Activated naive CD8-positive, alpha-beta T cell (primary cell): ENCODE measurements around the gene TEX55.

Experiments used
- H3K27ac Mint-ChIP-seq: one replicate; pipeline ENCODE4 v1.8.0; 2021; ENCODE audit warnings: mixed read lengths
- H3K27me3 Mint-ChIP-seq: one replicate; pipeline ENCODE4 v1.8.0; 2021; ENCODE audit warnings: mixed read lengths
- H3K36me3 Mint-ChIP-seq: one replicate; pipeline ENCODE4 v1.8.0; 2021; ENCODE audit warnings: mixed read lengths
- H3K4me1 Mint-ChIP-seq: one replicate; pipeline ENCODE4 v1.8.0; 2021; ENCODE audit warnings: low read depth, mixed read lengths
- H3K4me3 Mint-ChIP-seq: one replicate; pipeline ENCODE4 v1.8.0; 2021; ENCODE audit warnings: mild to moderate bottlenecking, mixed read lengths
- H3K9me3 Mint-ChIP-seq: one replicate; pipeline ENCODE4 v1.8.0; 2021; ENCODE audit warnings: low read depth, mixed read lengths

The TEX55 gene

GRCh38 chr3:119181765-119182164 is 35.8 kb downstream of the TEX55 start:
- Mint-ChIP-seq H3K4me1 (no peaks in the 10 kb centered on the region), H3K4me3 (no peak overlapping the region), H3K27ac (no peak overlapping the region), H3K27me3 (peaks cover 4% of the 10 kb centered on the region), H3K36me3 (no peaks in the 10 kb centered on the region), H3K9me3 (no peaks in the 10 kb centered on the region)

GRCh38 chr3:119184111-119184510 is 38.1 kb downstream of the TEX55 start:
- no peaks in the 10 kb centered on the region for H3K36me3 Mint-ChIP-seq
- no peak overlapping the region for H3K27ac Mint-ChIP-seq
- no peaks in the 10 kb centered on the region for H3K9me3 Mint-ChIP-seq
- no peak overlapping the region for H3K4me3 Mint-ChIP-seq
- peaks cover 2% of the 10 kb centered on the region for H3K27me3 Mint-ChIP-seq
- no peaks in the 10 kb centered on the region for H3K4me1 Mint-ChIP-seq

GRCh38 chr3:119184796-119185570 is 39.0 kb downstream of the TEX55 start:
- H3K27ac Mint-ChIP-seq = no peak overlapping the region
- no peak overlapping the region for H3K4me3 Mint-ChIP-seq
- H3K36me3 Mint-ChIP-seq = no peaks in the 10 kb centered on the region
- peaks cover 2% of the 10 kb centered on the region for H3K27me3 Mint-ChIP-seq
- H3K4me1 Mint-ChIP-seq = no peaks in the 10 kb centered on the region
- H3K9me3 Mint-ChIP-seq = no peaks in the 10 kb centered on the region

- no peak overlapping the region for H3K4me3 Mint-ChIP-seq
- no peaks in the 10 kb centered on the region for H3K4me1 Mint-ChIP-seq
- H3K9me3 Mint-ChIP-seq = no peaks in the 10 kb centered on the region
- peaks cover 2% of the 10 kb centered on the region for H3K27me3 Mint-ChIP-seq
- no peaks in the 10 kb centered on the region for H3K36me3 Mint-ChIP-seq
- no peak overlapping the region for H3K27ac Mint-ChIP-seq
These were observed 41.3 kb downstream of the TEX55 start for GRCh38 chr3:119187266-119187665.

- Mint-ChIP-seq H3K4me1 (no peaks in the 10 kb centered on the region), H3K36me3 (no peaks in the 10 kb centered on the region), H3K4me3 (no peak overlapping the region), H3K27ac (no peak overlapping the region), H3K9me3 (no peaks in the 10 kb centered on the region), H3K27me3 (peaks cover 5% of the 10 kb centered on the region)
These were observed 45.8 kb downstream of the TEX55 start for GRCh38 chr3:119191800-119192199.

GRCh38 chr3:119194237-119195150 is 48.5 kb downstream of the TEX55 start:
- peaks cover 6% of the 10 kb centered on the region for H3K27me3 Mint-ChIP-seq
- H3K36me3 Mint-ChIP-seq = peaks cover 3% of the 10 kb centered on the region
- H3K27ac Mint-ChIP-seq = no peak overlapping the region
- no peaks in the 10 kb centered on the region for H3K4me1 Mint-ChIP-seq
- H3K4me3 Mint-ChIP-seq = no peak overlapping the region
- H3K9me3 Mint-ChIP-seq = no peaks in the 10 kb centered on the region

- Mint-ChIP-seq H3K27ac (no peak overlapping the region), H3K27me3 (peaks cover 6% of the 10 kb centered on the region), H3K4me3 (no peak overlapping the region), H3K4me1 (no peaks in the 10 kb centered on the region), H3K36me3 (peaks cover 3% of the 10 kb centered on the region), H3K9me3 (no peaks in the 10 kb centered on the region)
These were observed 49.1 kb downstream of the TEX55 start for GRCh38 chr3:119195151-119195476.

- Mint-ChIP-seq H3K4me3 (no peak overlapping the region), H3K9me3 (no peaks in the 10 kb centered on the region), H3K27ac (no peak overlapping the region)
These were observed 49.9 kb downstream of the TEX55 start for GRCh38 chr3:119195911-119196310.

More at GRCh38 chr3:119195911-119196310, 49.9 kb downstream of the TEX55 start:
- Mint-ChIP-seq H3K4me1 (no peaks in the 10 kb centered on the region), H3K36me3 (peaks cover 3% of the 10 kb centered on the region), H3K27me3 (peaks cover 6% of the 10 kb centered on the region)
